HTR-8/SVneo (cell line): ENCODE data around the gene MYL10.

Experiments used
- DNase-seq: peaks from one replicate; pipeline ENCODE4 v3.0.0; 2011; ENCODE audit warnings: low spot score, mixed read lengths; ENCODE audit not compliant: insufficient read length
- FAIRE-seq: peaks from 2 replicates; lab custom pipeline; 2011; peaks lifted over from hg19 to GRCh38; lab: Jason Lieb, UNC

The MYL10 gene

DNA sequence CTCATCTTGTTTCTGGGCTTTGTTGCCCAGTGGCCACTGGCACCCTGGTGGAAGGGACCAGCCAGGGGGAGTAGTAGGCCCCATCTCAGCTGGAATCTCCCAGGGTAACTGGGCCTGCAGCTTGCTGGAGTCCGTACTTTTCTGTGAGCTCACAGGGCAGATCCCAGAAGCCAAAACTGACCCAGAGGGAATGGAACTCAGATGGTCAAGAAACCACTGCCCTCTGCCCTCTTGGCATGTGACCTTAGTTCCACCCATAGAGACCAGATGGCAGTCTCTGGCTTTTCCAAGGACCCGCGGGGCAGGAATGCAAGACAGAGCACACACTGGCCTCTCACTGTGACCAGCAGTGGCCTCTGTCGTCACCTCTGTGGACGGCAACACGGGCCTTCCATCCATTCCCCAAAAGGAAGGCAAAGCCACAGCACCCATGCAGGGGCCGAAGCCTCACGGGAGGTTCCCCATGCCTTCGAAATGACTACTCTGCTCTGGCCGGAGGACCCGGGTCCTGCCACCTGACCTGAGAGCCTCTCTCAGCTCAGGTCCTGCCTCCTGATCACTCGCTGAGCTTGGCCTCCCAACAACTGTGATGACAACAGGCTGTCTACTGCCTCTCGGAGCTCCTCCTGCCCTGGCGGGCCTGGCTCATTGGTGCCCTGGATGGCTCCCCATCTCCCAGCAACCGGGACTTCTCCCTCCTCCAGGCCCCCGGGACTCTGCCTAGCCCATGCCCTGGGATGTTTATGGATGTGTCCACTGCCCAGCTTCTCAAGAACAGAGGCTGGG lies 29.9 kb downstream of the MYL10 start:
- DNase-seq (no peak), FAIRE-seq (no peak)

DNA sequence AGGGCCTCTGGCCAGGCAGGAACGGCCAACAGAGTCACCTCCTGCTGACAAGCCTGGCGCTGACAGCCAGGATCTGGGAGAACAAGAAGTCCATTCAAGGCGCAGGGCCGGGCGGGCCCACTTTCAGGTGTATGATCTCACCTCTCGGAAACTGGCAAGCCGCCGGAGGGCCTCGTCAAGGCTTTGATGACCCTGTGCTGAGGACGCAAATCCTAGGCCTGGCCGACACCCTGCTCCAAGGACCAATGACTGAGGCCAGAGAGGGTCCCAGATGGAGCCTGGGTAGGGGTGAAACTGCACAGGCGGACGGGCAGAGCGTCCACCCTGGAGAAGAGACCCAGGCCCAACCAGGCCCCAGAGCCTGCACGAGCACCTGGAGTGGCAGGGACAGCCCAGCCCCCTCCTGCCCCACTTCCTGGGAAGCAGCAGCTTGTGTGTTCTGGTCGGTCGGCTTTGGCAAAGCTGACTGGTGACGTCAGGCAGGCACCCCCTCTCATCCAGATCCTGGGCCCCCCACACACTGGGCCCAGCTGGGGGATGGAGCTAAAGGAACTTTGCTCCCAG lies 30.6 kb downstream of the MYL10 start:
- no peak for DNase-seq
- no peak for FAIRE-seq

DNA sequence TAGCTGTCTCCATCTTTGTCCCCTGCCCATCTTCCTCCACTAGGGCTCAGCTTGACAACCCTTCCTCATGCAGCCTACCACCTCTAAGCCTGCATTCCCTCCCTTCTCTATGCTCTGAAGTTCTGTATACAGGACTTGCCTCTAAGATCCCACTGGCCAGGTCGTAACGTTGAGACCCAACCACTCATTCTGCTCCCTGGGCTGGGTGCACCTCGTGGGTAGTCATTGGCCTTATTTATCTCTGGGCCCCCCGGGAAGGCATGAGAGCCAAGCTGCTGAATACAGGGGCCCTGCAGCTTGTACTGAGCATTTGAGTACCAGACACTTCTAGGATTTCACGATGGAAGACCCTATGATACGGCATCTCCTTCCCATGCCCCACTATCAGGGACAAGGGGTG lies 31.2 kb downstream of the MYL10 start:
- FAIRE-seq (no peak), DNase-seq (no peak)

DNA sequence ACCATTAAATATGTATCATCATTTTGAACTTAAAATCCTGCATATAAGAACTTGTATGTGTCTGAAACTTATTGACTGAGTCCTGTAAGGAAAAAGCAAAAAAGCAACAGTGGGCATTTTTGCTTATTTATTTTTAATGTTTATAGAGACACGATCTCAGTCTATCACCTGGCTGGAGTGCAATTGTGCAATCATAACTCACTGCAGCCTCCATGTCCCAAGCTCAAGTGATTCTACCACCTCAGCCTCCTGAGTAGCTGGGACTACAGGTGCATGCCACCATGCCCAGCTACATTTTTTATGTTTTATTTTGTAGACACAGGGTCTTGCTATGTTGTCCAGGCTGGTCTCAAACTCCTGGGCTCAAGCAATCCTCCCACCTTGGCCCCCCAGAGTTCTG lies 32.2 kb downstream of the MYL10 start:
- DNase-seq, result no peak

DNA sequence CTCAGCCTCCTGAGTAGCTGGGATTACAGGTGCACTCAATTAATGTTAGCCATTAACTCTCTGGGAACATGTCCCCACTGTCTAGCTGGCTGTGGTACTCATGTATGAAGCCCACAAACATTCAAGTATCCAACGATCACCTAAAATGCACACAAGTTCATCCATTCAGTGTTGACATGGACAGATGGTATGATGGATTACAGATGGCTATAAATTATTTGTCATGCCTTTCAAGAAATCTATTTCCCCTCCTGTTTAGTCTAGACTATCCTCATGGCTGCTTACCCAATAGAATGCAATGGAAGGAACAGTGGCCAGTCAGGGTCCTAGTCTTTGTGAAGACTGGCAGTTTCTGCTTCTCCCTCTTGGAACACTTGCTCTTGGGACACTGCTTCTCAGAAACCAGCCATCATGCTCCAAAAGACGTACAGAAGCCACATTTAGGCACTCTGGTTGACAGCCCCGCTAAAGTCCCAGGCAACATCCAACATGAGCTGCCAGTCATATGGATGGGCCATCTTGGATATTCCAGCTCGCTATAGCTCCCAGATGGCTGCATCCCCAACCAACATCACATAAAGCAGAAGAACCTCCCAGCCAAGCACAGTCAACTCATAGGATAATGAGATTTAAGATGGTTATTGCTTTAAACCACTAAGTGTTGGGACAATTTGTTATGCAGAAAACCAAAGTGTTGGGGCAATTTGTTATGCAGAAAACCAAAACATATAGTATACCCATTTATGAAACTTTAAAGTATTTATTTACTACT lies 33.1 kb downstream of the MYL10 start:
- DNase-seq (no peak), FAIRE-seq (no peak)

More for the DNA sequence above, 32.2 kb downstream of the MYL10 start:
- no peak for FAIRE-seq

DNA sequence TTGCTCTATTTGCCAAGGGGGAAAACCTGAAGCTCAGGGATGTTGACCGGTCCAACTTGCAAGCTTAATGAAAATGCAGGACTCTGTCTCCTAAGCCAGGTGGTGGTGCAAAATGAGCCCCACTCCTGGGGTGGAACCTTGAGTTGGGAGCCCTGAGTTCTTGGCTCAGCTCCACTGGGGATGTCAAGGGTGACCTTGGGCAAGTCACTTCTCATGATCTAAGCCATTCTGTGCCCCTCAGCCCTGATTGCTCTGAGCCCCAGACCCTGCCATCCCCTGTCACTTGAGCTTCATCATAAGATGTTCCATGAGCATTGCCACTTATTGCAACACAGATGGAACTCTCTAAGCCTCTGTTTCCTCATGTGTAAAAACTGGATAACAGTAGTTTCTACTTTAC lies 33.9 kb downstream of the MYL10 start:
- no peak for FAIRE-seq

DNA sequence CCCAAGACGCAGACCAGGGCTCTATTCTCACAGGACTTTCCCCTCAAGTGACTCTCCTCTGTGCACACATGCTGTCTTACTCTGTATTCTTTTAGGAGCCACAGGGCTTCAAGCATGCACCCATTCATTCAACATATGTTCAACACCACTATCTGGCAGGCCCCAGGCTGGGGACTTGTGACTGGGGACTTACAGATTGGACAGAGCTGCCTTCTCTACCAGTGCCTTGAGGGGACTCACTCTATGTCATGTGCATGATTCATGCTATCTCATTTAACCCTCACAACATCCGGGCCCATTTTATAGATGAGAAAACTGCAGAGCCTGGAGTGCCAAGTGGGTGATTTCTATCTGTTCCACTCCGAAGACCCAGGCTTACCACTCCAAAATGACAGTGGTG lies 34.3 kb downstream of the MYL10 start:
- DNase-seq (no peak), FAIRE-seq (no peak)

More for the DNA sequence above, 33.9 kb downstream of the MYL10 start:
- DNase-seq, result no peak

DNA sequence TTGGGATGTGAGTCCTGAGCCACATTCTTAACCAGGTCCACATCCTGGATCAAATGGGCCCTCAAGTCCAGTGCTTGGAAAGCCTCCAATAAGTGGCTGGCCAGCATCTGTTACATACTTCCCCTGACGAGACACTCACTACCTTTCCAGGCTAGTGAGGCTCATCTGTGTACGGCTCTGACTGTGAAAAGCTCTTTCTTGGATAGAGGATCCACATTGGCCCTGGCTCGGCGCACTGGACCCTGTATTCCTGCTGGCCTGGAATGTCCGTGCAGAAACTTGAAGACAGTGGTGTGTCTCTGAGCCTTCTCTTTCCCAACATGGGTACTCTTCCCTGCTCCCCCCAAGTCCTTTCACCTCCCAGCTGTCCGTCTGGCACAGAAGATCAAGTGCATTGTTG lies 35.5 kb downstream of the MYL10 start:
- FAIRE-seq (no peak), DNase-seq (no peak)

DNA sequence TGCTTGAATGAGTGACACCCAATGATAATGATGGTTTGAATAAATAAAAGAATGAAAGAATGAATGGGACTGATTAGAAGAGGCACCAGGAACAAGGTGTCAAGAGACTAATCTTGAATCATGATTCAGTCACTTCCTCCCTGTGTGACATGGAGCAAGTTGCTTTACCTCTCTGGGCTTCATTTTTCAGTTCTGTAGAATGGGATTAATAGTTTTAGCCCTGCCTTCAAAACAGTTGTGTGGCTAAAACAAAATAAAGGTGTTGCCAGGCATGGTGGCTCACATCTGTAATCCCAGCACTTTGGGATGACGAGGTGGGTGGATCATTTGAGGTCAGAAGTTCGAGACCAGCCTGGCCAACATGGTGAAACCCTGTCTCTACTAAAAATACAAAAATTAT lies 37.6 kb downstream of the MYL10 start:
- FAIRE-seq (no peak), DNase-seq (no peak)

DNA sequence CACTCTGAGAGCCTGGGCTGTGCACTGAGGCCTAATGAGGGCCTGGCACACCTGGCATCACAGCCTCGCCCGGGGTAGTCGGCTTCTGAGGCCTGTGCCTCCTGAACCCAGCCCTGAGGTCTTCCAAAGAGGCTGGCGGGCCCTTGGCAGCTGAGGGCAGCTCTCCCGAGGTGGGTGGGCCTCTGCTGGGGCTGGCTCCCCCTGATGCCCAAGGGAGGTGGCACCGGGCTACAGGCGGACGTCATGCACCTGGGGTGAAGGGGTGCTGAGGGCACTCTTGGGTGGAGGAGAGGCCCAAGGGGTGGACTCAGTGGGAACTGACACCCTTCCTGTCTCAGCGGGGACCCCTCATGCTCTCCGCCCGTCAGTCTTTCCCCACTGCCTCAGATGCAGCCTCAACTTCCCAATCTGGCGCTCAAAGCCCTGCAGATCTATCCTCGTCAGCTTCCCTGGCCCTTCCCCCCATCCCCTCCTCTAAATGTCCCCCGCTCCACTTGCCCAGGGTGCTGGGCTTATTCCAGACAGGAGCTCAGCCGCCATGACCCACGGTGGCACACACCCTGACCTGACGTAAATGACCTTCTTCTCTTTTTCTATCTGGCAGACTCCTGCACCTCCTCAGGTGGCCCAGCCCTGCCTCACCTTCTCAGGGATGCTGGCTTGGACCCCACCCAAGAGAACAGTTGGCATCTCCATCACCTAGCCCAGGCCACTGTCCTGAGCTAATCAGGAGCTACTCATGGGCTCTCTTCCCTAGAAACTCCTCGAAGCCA lies 38.2 kb downstream of the MYL10 start:
- no peak for DNase-seq
- FAIRE-seq, result no peak

DNA sequence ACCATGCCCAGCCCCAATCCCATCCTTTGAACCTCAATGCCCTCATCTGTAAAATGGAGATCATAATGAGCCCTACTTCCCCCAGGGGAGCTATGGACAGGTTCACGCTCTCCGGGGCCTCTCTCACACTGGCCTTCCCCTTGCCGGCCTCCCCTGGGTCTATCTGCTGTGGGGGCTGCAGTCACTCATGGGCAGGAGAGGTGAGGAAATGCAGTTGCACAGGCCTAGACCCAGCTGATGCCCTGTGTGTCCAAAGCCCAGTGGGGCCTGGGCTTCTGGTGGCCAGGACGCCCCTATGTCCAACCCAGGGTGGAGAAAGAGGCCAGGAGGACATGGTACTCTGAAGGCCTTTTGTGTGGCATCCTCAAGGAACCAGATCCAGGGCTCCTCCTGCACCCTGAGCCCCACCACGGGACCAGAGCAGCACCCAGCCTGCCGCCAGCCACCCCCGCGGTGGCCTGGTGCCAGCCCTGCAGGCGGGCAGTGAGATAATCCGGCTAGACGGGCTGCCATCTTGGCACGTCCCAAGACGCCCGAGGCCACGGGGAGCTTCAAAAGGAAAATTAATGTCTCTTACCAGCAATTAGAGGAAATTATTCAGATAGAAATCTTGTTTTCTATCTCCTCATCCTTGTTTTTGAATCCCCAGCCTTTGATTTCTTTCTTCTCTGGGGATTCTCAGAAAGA lies 39.0 kb downstream of the MYL10 start:
- DNase-seq (no peak), FAIRE-seq (no peak)

DNA sequence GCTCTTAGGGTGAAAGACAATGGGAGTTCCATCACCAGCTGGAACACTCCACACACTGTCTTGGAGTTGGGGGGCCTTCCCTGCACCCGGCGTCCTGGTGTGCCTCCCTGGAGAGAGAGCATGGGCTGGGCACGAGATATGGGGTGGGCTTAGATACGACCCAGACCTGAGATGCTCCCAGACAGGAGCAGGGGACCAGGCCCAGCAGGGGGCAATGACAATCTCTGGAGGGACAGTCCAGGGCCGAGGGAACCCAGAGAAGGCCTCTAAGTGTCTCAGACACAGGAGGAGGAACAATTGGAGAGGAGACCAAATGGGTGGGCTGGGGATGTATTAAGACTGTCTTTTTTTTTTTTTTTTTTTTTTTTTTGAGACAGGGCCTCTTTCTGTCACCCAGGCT lies 40.0 kb downstream of the MYL10 start:
- DNase-seq (no peak), FAIRE-seq (no peak)

DNA sequence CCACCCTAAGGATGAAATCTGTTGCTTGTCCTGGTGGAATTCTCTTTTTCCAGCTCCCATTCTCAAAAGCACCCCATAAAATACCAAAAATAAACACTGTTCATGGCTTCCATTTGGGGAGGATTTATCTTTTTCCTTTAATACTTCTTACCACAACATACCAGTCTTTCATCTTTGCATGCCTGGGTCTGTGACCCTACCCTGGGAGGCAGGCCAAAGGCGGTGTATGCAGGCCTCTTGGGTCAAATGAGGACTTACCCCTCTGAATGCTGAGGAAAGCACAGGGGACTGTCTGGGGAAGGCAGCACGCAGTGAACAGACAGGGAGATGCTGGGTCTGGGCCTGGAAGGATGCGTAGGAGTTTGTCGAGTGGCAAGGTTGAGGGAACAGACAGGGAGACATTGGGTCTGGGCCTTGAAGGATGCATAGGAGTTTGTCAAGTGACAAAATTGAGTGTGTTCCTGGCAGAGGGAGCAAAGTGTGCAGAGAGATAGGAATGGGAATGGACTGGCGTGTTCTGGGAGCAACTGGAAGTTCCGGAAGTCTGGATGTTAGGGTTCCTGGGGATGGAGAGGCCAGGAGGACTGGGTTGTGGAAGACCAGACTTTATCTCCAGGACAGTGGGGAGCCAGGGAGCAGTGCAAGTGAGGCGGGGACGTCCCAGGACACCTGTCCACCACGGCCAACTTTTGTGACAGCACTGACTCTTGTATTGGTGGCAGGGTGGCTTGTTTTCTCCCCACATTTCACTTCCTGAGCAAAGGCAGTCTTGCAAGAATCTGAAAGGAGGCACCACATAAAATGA lies 40.8 kb downstream of the MYL10 start:
- FAIRE-seq, result no peak
- DNase-seq, result no peak

DNA sequence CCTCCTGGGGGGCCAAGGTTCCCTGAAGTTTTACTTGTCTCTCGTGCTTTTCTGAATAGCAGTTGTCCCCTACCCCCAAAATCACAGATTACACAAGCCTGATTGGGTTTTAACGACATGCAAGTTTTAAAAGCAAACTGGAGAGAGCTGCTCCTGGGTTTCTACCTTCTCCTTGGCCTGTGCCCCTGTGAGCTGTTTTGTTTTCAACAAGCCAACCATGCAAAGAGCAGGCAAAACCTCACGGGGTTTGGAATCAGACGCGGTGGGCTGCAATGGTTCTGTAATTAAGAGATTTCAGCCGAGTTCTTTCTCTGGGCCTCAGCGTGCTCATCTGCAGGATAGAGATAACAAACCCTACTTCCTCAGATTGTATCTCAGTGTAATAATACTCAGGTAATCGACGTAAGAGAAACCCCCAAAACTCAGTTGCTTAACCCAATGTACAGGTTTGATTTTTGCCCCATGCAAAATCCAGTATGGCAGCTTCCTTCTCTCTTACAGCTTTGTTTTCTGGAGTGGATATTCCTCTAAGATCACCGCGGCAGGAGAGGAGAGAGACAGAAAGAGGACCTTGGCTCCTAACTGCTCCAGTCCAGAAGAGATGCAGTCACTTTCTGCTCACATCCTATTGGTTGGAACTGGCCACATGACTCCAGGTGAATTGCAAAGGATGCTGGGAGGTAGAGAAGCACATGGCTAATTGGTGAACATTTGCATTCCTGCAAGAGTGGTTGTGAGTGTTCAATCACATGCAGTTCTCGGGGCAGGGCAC lies 42.0 kb downstream of the MYL10 start:
- FAIRE-seq, result no peak
- no peak for DNase-seq

DNA sequence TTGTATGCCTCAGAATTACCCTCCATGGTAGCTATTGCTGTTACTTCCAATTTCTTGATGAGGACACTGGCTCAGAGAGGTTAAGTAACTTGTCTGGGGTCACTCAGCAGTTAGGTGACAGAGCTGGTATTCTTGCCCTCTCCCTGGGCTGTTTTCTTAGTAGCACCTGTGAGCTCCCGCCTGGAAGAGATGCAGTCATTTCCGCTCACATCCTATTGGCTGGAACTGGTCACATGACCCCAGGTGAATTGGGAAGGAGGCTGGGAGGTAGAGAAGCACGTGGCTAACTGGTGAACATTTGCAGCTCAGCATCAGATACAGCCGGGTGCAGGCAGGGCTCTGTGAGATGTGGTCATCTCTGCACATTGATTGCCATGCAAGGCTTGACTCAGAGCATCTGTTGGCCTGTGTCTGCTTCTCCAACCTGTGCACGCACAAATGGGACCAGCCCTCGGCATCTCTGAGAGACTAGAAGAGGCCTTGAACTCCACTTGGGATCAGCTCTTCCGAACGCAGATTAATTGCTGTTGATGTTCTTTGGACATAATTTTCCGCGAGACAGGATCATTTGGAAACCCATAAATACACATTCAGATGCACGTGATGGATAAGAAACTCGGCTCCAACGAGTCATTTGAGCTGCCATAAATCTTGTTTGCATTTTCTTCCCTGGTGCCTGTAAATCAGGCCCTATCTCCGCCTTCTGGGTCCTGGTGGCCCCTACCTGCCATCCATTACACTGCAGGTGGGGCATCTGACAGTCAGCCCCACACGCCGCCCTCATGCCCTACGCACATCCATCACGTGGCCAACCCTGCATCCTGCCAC lies 42.8 kb downstream of the MYL10 start:
- FAIRE-seq, result no peak

DNA sequence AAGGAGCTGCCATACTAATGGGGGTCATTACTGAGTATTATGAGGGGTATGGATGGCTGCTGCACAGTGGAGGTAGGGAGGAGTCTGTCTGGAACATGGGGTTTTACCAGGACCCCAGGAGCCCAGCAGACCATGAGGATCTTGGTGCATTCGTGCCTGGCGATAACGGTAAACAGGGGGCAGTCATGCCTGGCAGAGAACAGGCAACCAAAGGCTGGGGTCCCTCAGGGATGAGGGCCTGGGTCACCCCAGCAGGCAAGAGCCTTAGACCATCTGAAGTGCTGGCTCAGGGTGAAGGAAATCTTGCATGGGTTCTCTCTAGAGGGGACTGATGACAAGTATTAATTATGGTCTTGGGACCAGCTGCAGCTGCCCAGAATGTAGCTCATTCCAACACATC lies 46.1 kb downstream of the MYL10 start:
- no peak for FAIRE-seq
- DNase-seq, result no peak

More for the DNA sequence above, 42.8 kb downstream of the MYL10 start:
- DNase-seq, result no peak

DNA sequence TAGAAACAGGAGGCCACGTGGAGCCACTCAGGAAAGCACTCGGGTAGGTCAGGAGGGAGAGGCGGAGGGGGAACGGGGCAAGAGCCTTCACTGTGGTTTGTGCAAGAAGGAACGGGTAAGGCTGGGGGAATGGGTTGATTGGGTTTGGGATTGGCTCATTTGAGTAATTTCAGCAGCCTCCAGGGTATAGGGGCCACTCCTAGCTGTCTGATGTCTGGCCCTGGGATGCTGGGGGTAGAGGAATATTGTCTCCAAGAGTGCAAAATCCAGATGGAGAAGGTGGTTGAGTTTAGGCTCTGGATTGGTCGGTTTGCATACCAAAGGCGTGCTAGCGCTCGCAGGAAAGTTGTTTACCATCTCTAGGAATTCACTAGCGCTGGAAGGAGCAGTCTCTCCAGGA lies 47.2 kb downstream of the MYL10 start:
- no peak for FAIRE-seq

DNA sequence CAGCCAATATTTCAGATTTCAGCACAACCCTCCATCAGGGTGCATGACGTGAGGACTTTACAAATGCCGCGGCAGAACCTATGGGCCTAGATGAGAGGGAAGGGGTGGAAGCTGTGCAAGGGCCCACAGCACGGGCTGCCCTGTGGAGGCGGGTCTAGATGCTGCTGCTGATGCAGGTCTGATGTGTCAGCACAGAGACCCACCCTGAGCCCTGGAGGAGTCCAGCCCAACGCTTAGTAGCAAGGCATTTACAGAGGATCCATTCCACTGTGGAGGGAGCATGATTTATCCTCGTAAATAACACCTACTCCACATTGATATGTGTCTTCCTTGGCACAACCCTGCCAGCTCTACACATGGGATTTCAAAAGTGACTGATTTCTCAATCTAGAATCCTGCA lies 48.5 kb downstream of the MYL10 start:
- no peak for FAIRE-seq
- no peak for DNase-seq

More for the DNA sequence above, 47.2 kb downstream of the MYL10 start:
- DNase-seq, result no peak
